Rectal smooth muscle tissue (tissue), 1 donor: ENCODE measurements around the gene ACIN1.
A peak's percentile ranks its signal among the peaks of the same experiment; 100 is the strongest.

Experiments used
- H3K27ac ChIP-seq: one replicate; pipeline ENCODE4 v1.7.0; 2013; ENCODE audit warnings: low read depth, low read length, inconsistent platforms
- H3K27me3 ChIP-seq: one replicate; pipeline ENCODE4 v1.7.0; 2013; ENCODE audit warnings: low read length; ENCODE audit not compliant: control insufficient read depth, insufficient read depth
- H3K36me3 ChIP-seq: one replicate; pipeline ENCODE4 v1.7.0; 2013; ENCODE audit warnings: low read length; ENCODE audit not compliant: control insufficient read depth, insufficient read depth
- H3K4me1 ChIP-seq: one replicate; pipeline ENCODE4 v1.7.0; 2013; ENCODE audit warnings: low read length; ENCODE audit not compliant: control insufficient read depth, insufficient read depth
- H3K4me3 ChIP-seq: one replicate; pipeline ENCODE4 v1.7.0; 2013; ENCODE audit warnings: low read length
- H3K9ac ChIP-seq: one replicate; pipeline ENCODE4 v1.7.0; 2013; ENCODE audit warnings: low read length

The ACIN1 gene

DNA sequence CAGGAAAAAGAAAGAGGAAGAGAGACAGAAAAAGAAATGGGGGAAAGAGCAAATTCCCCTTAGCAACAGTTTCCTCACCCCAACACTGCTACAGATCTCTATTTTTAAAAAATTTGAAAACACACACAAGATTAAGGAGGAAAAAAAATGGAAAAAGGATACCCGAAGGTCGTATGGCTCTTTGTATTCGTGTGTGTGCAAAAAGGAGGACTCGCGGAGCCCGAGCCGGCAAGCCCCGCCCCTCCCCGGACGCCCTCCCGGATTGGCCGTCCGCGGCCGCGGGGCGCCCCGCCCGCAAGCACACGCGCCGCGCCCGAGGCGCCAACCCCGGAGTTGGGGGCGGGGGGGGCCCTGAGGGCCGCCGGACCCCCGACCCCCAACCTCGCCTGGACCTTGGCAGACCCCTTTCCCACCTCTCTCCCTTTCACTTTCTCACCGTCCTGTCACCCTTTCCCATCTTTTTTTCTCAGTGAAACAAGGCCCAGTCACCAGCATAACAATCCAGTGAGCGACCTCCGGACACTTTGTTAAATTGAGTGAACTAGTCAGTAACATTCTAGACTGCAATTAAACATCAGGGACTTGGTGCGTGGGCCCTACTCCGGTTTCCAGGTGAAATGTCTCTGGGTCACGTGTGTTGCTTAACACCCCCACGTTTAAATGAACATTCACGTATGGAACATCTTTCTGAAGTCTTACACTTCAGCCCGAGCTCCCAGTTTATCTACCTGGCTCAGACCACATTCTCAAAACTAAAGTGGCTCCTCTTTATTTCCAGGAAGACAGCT is 84.8 kb downstream of the ACIN1 start, which contains the start of gene C14orf93:
C14orf93 (minus strand) TSS at position 205 of the 788 bp plus-strand sequence. CDS start 11,120 bp downstream, outside the sequence.
- Histone ChIP-seq H3K27ac (peak within 1 kb of the TSS; percentile 67), H3K4me1 (peaks cover 5% of the 10 kb centered on the region), H3K9ac (no peak within 1 kb of the TSS), H3K27me3 (no peaks in the 10 kb centered on the region), H3K4me3 (peak within 1 kb of the TSS; percentile 81), H3K36me3 (no peaks in the 10 kb centered on the region)

- no peaks in the 10 kb centered on the region for H3K36me3 ChIP-seq
- peak overlapping the region; percentile 81 for H3K4me3 ChIP-seq
- H3K27me3 ChIP-seq, result no peaks in the 10 kb centered on the region
- peaks cover 5% of the 10 kb centered on the region for H3K4me1 ChIP-seq
- H3K9ac ChIP-seq, result no peak overlapping the region
- peak overlapping the region; percentile 67 for H3K27ac ChIP-seq
Observed at GRCh38 chr14:23009483-23009938, 85.4 kb downstream of the ACIN1 start.

GRCh38 chr14:23008831-23009230 is 86.1 kb downstream of the ACIN1 start:
- no peak overlapping the region for H3K9ac ChIP-seq
- no peak overlapping the region for H3K4me3 ChIP-seq

More at GRCh38 chr14:23008831-23009230, 86.1 kb downstream of the ACIN1 start:
- Histone ChIP-seq H3K36me3 (no peaks in the 10 kb centered on the region), H3K27ac (no peak overlapping the region), H3K4me1 (peaks cover 5% of the 10 kb centered on the region), H3K27me3 (no peaks in the 10 kb centered on the region)
